ENCODE data around the gene CAMKK2. TPM values are rescaled to one million over a fixed set of nuclear protein-coding genes. Genes with fewer than 3 reads are reported as not detected.

CAMKK2 gene
- total RNA-seq, 4 donors from 2014 or later: 17.5 to 155 (median 47.7) TPM

DNA sequence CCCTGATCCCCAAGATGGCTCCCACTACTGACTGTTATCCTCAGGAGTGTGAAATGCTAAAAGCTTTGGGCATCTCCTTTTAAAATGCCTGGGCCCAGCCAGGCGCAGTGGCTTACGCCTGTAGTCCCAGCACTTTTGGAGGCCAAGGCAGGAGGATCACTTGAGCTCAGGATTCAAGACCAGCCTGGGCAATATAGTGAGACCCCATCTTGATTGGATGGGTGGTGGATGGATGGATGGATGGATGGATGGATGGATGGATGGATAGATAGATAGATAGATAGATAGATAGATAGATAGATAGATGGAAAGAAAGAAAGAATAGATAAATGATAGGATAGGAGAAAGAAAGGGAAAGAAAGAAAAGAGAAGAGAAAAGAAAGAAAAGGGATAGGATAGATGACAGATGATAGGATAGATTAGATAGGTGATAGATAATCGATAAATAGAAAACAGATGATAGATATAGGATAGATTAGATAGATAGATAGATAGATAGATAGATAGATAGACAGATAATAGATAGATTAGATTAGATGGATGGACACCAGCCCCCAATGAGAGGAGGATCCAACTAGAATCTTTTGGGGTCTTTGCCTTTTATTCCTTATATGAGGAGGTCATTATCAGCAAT lies 77.0 kb downstream of the CAMKK2 start:
- Histone ChIP-seq H3K27me3 (no peaks in the 10 kb centered on the region), H3K4me1 (peaks cover 19 to 67% (median 41%) of the 10 kb centered on the region in 4 donors), H3K9me3 (no peaks in the 10 kb centered on the region), H3K36me3 (peaks cover 0 to 7% (median 0%) of the 10 kb centered on the region in 4 donors), H3K4me3 (no peak overlapping the region), H3K27ac (peak overlapping the region; percentile 82 to 90 (median 89))
- no peak for TF ChIP-seq POLR2AphosphoS5 (IDR thresholded peaks at IDR 0.05)
- TF ChIP-seq, protein P1, sequence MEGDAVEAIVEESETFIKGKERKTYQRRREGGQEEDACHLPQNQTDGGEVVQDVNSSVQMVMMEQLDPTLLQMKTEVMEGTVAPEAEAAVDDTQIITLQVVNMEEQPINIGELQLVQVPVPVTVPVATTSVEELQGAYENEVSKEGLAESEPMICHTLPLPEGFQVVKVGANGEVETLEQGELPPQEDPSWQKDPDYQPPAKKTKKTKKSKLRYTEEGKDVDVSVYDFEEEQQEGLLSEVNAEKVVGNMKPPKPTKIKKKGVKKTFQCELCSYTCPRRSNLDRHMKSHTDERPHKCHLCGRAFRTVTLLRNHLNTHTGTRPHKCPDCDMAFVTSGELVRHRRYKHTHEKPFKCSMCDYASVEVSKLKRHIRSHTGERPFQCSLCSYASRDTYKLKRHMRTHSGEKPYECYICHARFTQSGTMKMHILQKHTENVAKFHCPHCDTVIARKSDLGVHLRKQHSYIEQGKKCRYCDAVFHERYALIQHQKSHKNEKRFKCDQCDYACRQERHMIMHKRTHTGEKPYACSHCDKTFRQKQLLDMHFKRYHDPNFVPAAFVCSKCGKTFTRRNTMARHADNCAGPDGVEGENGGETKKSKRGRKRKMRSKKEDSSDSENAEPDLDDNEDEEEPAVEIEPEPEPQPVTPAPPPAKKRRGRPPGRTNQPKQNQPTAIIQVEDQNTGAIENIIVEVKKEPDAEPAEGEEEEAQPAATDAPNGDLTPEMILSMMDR (IDR thresholded peaks at IDR 0.05): no peak
- intact Hi-C loops (cut with DNase I; ENCODE audit: low total_unique reads): no loop called here
- WGBS, 2 donors (ENCODE audit: low coverage in 1 of 2): 88 to 92% methylated on average over 1 to 3 of the region's 3 CpGs
- in situ Hi-C loops (cut with MboI; ENCODE audit: low pct_ligation_motif_present in 1 of 4, low pct_unique_long_range_greater_than_20kb in 1 of 4, low sequenced_read_pairs in 3 of 4): no loop called here
- DNase-seq: no peak

DNA sequence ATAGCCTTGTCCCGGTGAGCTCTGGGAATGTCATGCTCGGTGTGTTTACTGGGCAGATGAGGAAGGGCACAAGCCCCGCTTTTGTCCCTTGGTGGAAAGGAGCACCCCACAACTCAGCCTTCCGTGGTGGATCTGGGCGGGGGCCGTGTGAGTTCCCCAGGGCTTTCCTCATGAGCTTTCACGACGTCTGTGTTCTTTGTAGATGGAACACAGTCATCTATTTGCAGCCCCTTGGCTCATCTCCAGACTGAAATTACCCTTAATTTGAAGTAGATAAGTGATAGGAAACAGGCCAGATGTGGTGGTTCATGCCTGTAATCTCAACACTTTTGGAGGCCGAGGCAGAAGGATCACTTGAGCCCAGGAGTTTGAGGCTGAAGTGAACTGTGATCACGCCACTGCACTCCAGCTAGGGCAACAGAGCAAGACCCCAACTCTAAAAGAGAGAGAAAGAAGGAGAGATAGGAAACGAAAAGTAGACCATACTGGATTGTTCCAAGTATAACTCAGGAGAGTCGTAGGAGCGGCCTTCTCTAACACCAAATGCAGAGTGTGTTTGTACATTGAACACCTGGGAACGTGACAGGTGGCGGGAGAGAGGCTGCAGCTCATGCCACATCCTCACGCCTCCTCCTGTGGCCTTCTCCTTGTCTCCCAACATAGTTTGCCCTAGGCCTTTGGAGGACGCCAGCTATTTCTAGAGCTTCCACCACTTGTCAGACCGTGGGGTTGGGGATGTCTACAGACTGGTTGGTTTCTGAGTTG lies 77.7 kb downstream of the CAMKK2 start:
- intact Hi-C loops (cut with DNase I; ENCODE audit: low total_unique reads): no loop called here
- peaks cover 0 to 7% (median 0%) of the 10 kb centered on the region in 4 donors for H3K36me3 ChIP-seq
- H3K9me3 ChIP-seq: no peaks in the 10 kb centered on the region
- in situ Hi-C loops (cut with MboI; ENCODE audit: low pct_ligation_motif_present in 1 of 4, low pct_unique_long_range_greater_than_20kb in 1 of 4, low sequenced_read_pairs in 3 of 4): no loop called here
- peak; percentile 40 for DNase-seq
- H3K4me3 ChIP-seq: no peak overlapping the region
- WGBS, 2 donors (ENCODE audit: low coverage in 1 of 2): 69 to 76% methylated on average over 8 to 18 of the region's 18 CpGs
- H3K27me3 ChIP-seq: no peaks in the 10 kb centered on the region
- peak overlapping the region; percentile 82 to 90 (median 89) for H3K27ac ChIP-seq
- TF ChIP-seq POLR2AphosphoS5 (IDR thresholded peaks at IDR 0.05): peak in 1 of 3 donors; percentile 25
- TF ChIP-seq EP300 (IDR thresholded peaks at IDR 0.05; ENCODE audit: low read depth): no peak
- TF ChIP-seq, protein P1 (IDR thresholded peaks at IDR 0.05): no peak
- TF ChIP-seq POLR2A (IDR thresholded peaks at IDR 0.05): no peak
- peaks cover 20 to 67% (median 46%) of the 10 kb centered on the region in 4 donors for H3K4me1 ChIP-seq

DNA sequence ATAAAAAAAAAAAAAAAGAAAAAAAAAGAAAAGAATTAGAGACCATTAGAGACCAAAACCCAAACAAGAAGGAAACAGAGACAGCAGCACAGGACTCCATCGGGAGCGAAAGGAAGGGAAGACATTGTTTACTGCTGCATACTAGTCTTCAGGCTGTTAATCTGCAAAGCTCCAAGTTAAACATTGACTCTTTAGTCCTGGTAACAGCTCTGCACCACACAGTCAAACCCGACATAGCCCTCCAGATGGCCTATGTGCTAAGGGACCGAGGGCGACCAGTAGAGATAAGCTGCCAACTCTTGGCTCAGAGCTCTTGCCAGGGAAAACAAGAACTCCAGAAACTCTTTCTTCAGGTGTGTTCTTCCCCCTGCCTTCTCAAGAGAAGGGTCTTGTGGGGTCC lies 78.7 kb downstream of the CAMKK2 start:
- H3K27me3 ChIP-seq: no peaks in the 10 kb centered on the region
- in situ Hi-C loops (cut with MboI; ENCODE audit: low pct_ligation_motif_present in 1 of 4, low pct_unique_long_range_greater_than_20kb in 1 of 4, low sequenced_read_pairs in 3 of 4) (no loop called here), intact Hi-C loops (cut with DNase I; ENCODE audit: low total_unique reads) (no loop called here)
- no peak overlapping the region for H3K4me3 ChIP-seq
- TF ChIP-seq EP300 (IDR thresholded peaks at IDR 0.05; ENCODE audit: low read depth): no peak
- TF ChIP-seq POLR2AphosphoS5 (IDR thresholded peaks at IDR 0.05): peak in 2 of 3 donors; percentile 41 to 70
- TF ChIP-seq, protein P1 (IDR thresholded peaks at IDR 0.05): no peak
- peak; percentile 39 for TF ChIP-seq POLR2A (IDR thresholded peaks at IDR 0.05)
- peak overlapping the region; percentile 82 to 90 (median 89) for H3K27ac ChIP-seq
- H3K36me3 ChIP-seq: peaks cover 0 to 7% (median 0%) of the 10 kb centered on the region in 4 donors
- peaks cover 20 to 67% (median 41%) of the 10 kb centered on the region in 4 donors for H3K4me1 ChIP-seq
- no peaks in the 10 kb centered on the region for H3K9me3 ChIP-seq
- peak; percentile 62 for DNase-seq
- 68 to 88% methylated on average over 2 to 5 of the region's 5 CpGs for WGBS, 2 donors (ENCODE audit: low coverage in 1 of 2)

DNA sequence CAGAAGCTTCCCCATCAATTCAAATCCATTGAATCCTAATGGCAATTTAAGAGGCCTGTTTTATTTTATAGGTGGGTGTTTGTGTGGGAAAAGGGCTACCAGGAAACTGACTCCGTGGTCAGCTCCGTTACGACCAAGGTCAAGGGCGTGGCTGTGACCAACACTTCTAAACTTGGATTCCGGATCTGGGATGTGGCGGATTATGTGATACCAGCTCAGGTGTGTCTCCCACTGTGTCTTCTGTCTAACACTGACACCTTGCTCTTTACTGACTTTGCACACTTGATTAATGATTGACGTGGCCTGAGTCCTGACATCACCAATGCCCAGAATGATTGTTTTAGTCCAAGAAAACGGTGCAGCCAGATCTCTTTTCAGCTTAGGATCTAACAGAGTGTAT lies 79.4 kb downstream of the CAMKK2 start:
- DNase-seq: peak; percentile 65
- H3K27ac ChIP-seq: peak overlapping the region; percentile 82 to 90 (median 89)
- H3K36me3 ChIP-seq: peaks cover 0 to 6% (median 0%) of the 10 kb centered on the region in 4 donors
- H3K4me1 ChIP-seq: peaks cover 20 to 64% (median 40%) of the 10 kb centered on the region in 4 donors
- no peaks in the 10 kb centered on the region for H3K9me3 ChIP-seq
- in situ Hi-C loops (cut with MboI; ENCODE audit: low pct_ligation_motif_present in 1 of 4, low pct_unique_long_range_greater_than_20kb in 1 of 4, low sequenced_read_pairs in 3 of 4) (no loop called here), intact Hi-C loops (cut with DNase I; ENCODE audit: low total_unique reads) (no loop called here)
- no peaks in the 10 kb centered on the region for H3K27me3 ChIP-seq
- TF ChIP-seq, protein P1 (IDR thresholded peaks at IDR 0.05): no peak
- TF ChIP-seq POLR2A (IDR thresholded peaks at IDR 0.05) (no peak), POLR2AphosphoS5 (IDR thresholded peaks at IDR 0.05) (peak in 1 of 3 donors; percentile 45)
- 58% methylated on average over 8 of the region's 8 CpGs; no CpG with 5 or more reads in 1 of the 2 donors for WGBS, 2 donors (ENCODE audit: low coverage in 1 of 2)
- H3K4me3 ChIP-seq: no peak overlapping the region

Measured in transverse colon (tissue), 4 donors.